SH-SY5Y (cell line): ENCODE results near the gene MCF2L2.

Source experiments
- GATA2 ChIP-seq: IDR thresholded peaks from 2 replicates; pipeline ENCODE4 v1.6.1; 2011; ENCODE audit warnings: mild to moderate bottlenecking, low read depth, low read length
- GATA3 ChIP-seq: IDR thresholded peaks from 2 replicates; pipeline ENCODE4 v1.6.1; 2011; ENCODE audit warnings: low read depth, mild to moderate bottlenecking, low read length, moderate library complexity

MCF2L2 gene

DNA sequence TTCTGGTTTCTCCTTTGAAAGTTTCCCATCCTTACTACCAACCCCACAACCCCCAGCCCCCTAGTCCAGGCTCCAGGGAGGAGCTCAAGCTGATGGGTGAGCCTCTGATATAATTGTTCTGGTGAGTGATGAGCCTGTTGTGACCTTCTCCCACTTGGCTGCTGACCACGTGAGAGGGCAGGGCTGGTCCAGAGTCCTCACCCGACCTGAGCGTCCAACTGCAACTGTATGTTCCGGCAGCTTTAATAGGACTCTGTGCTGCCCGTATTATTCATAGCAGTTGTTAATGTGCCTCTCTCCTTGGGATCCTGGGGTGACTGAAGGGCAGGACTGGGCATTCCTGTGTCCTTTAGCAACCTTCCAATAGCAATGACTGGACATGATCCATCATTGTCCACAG lies 119.1 kb downstream of the MCF2L2 start:
- TF ChIP-seq GATA3, result no peak

DNA sequence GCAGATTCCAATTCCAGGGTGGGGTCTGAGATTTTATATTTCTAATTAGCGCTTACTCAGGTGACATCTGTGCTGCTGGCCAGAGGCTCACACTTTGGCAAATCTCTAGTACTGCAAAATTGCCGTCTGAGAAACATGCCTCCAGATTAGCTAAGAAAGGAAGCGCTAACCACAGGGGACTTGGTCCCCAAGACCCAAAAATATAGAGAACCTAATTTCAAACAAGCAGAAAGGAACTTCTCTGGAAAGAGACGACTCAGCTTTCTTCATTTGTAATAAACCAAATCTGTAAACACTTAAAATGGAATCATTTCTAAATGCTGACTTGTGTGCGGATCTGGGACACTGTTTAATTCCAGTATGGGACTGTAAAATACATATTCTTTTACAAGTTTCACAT lies 119.7 kb downstream of the MCF2L2 start:
- TF ChIP-seq GATA3 (no peak), GATA2 (no peak)

DNA sequence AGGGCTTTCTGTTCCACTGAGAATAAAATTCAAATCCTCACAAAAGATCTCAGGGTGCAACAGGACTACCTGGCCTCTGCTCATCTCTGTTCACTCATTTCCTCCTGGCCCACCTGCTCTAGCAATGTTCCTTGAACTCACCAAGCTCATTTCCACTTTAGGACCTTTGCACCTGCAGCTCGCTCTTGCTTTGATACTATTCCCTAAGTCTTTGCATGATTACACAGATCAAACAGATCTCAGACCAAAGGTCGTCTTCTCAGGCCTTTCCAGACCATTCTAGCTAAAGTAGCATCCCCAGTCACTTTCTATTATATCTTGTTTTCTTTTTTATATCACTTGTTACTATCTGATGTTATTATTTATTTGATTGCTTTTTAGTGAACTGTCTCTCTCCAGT lies 120.7 kb downstream of the MCF2L2 start:
- no peak for TF ChIP-seq GATA3
- TF ChIP-seq GATA2, result no peak

DNA sequence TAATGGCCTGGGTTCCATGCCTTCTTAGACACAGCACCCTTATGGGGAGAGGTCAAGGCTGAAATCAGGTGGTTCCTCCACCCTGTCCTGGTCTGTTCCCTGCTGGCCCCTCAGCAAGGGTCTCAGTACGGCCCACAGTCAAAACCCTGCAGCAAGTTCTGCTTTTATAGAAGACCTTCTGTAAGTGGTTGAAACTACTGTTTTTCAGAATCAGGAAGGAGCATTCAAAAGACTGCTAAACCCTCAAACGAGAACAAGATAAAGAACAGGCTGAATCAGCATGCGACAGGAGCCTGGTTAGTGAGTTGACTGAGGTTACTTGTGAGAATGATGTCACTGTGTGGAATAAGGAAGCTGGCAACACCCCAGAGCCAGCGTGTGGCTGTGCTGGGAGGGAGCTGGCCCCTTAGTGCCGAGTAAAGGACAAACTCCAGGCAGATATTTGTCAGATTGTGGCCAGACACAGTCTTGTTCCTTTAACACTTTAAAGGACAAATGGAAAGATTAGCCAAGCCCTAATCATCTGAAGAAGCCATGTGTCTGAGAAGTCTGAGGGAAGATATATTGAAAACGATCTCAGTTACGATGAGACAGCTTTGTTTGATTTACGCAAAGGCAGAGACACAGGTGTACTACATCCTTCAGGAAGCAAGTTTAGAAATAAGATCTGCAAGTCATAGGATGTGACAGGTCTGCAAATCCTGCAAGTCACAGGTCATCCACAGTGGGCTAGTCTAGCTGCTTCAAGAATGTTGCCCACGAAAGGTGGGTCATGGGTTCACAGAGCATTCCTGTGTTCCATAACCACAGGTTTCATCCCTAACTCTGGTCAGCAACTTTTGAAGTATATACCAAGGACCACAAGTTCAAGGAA lies 121.4 kb downstream of the MCF2L2 start:
- TF ChIP-seq GATA3, result no peak
- no peak for TF ChIP-seq GATA2

DNA sequence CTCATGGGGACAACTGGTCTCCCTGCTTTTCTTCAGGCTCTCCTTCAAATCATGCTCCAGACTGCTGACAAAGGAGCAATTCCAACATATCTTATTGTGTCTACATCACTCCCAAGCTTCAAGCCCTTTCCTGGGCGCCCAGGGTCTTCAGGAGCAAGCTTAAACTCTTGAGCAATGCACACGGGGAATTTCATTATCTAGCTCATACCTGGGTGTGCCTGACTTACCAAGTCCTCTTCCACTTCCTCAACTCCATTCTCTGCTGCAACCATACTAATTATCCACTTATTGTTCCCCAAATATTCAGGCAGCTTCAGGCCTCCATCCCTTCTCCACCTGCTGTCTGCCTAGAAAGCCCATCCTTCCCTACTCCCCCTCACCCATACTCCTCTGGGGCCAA lies 124.7 kb downstream of the MCF2L2 start:
- TF ChIP-seq GATA2, result no peak
- TF ChIP-seq GATA3, result no peak

DNA sequence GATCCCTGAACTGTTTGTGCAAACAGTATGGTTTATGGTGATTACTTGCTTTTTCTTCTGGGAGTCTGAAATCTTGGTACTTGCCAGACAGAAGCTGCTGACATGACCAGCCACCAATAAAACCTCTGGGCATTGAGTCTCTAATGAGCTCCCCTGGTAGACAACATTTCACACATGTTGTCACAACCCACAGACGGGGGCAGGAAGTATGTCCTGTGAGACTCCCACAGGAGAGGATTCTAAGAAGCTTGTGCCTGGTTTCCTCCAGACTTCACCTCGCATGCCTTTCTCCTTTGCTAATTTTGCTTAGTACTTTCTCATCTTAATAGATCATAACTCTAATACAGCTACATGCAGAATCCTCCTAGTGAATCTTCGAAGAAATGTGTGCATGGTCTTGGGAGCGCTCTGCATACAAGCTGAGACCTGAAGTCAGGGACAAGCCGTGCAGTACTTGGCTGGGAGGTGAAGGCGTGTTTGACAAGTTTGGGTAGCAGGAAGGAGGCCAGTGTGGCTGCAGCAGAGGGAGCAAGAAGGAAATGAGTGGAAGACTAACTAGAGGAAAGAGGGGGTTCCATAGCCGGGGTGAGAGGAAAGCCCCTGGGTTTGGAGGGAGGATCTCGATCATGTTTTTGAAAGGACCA lies 126.4 kb downstream of the MCF2L2 start:
- TF ChIP-seq GATA3 (no peak), GATA2 (no peak)

DNA sequence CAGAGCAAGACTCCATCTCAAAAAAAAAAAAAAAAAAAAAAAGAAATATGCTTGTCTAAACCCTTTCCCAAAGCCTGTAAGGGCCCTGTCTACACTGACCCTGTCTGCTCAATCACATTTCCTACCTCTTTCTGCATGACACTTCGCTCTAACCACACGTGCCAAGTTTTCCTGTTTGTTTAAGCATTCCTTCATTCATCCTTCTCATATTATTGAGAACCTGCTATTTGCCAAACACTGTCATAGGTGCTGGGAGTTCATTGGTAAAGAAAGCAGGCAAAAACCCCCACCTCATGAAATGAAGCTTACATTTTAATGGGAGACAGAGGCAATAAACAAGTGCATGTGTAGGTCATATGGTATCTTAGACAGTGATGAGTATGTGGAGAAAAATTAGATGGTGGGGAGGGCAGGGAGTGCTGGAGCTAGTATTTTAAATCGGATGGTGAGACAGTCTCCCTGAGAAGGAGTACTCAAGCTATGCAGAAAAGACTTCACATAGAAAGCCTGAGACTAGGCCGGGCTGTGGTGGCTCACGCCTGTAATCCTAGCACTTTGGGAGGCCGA lies 127.3 kb downstream of the MCF2L2 start:
- TF ChIP-seq GATA2, result no peak
- no peak for TF ChIP-seq GATA3

DNA sequence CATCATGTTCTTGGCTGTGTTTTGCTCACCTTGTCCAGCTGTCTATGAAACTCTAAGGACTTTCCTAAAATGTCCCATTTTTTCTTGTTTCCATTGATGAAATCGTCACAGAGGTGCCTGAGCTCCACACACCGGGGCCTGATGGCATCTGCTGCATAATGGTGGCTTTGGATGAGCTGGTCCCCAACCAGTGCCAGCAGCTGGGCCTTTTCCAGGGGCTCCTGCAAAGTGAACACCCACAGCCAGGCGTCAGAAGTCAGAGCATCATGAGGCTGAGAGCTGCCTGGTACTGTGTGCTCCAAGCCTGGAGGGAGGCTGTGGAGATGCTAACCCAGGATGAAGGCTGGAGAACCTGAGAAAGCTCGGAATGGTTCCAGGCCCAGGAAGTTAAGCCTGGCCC lies 128.4 kb downstream of the MCF2L2 start:
- no peak for TF ChIP-seq GATA3
- no peak for TF ChIP-seq GATA2

DNA sequence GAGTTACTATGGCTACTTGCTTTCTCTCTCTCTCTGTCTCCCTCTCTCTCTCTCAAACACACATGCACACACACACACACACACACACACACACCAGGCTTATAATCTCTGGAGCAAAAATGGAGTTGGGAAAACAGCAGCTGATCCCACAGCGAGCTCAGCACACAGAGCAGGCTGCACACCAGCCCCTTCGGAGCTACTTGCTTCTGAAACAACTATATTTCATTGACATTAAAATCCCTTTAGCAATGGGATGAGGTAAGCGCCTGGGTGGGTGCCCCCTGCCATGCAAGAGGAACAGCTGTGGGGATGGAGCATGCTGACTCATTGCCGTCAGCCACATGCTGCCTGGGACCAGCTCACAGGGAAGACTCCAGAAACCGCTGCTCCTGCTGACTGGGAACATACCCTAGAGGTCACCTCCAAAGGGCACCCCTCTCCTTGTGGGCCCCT lies 129.7 kb downstream of the MCF2L2 start:
- TF ChIP-seq GATA2 (no peak), GATA3 (no peak)

DNA sequence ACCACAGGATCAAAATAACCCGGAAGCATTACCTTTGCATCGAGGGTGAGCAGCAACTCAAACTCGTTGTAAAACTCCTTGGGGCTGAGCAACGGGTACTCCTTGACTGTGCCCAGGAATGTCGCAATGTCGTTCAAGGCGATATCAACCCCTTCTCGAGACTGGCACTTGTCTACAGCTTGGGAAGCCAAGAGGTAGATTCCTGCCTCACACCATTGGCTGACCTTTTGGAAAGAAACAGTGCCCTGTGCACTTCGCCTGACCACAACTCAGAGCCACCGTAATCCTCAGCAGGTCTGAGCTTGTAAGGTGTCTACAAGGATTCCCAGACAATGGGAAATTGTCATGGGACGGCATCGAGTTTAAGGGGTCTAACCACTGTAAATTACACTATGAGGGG lies 131.5 kb downstream of the MCF2L2 start:
- no peak for TF ChIP-seq GATA2
- TF ChIP-seq GATA3, result no peak

DNA sequence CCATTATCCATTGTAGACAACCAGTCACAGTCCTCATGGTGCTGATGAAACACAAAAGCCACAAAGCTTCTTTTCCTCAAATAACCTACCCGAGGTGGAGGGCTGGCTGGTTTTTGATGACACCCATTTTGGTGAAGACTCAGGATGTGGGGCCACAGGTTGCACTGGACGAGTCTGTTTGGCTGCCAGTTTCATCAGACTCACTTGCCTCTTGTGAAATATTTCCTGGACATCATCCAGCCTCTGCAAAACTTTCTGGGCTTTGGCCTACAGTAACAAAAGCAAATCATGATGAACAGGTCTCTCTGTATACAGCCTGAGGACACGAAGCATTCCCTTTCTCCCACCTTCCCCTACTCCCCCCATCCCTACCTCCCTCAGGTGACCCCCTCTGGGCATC lies 133.2 kb downstream of the MCF2L2 start:
- TF ChIP-seq GATA3, result no peak
- no peak for TF ChIP-seq GATA2

DNA sequence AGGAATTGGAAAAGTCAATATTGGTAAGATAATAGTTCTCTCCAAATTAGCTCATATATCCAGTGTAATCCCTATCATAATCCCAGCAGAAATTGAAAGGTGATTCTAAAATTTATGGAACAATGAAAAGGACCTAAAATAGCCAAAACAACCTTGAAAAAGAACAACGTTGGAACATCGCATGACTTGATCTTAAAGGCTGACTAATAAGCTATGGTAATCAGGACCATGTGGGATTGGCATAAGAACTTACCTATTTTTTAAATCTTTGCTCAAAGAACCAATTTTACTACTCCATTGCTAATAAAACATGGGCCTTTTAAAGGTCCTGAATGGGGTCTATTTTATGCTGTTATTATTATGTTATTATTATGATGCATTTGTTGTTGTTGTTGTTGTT lies 134.5 kb downstream of the MCF2L2 start:
- TF ChIP-seq GATA2 (no peak), GATA3 (no peak)

DNA sequence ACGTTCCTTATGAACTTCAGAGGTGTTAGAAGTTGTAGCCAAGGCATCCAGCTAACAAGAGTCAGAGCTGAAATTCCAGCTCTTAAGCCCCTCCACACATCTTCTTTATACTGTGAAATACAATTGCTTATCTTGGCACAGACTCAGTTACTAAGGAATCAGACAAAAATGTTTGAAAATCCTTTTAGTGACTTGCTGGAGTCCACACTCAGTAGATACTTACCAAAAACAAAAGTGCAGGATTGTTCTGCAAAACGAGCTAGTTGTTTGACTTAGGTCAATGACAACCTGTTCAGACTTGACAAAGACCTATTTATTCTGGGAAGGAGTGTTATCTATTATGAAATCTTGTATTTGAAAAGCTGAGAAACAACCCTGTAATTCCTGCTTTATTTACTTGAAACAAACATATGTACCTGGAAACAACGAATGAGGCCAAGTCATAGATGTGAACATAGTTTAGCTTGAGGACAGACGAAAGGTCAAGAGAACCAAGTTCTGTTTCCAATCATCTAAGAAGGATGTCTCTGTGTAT lies 136.9 kb downstream of the MCF2L2 start:
- TF ChIP-seq GATA3 (no peak), GATA2 (no peak)

DNA sequence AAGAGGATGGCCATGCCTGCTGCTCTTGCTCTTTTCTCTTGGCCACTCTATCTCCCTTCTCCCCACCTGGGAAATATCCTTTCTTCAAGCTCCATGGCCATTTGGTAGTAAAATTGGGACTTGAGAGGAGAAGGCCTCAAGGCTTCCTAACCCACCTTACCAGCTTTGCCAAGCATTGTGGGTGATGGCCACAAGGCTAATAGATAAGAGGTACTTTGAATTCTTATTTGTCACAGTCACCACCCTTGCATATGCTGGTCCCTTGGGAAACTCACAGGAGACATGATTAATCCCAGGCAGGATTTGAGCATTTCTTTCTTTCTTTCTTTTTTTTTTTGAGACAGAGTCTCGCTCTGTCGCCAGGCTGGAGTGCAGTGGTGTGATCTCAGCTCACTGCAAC lies 138.2 kb downstream of the MCF2L2 start:
- TF ChIP-seq GATA3 (no peak), GATA2 (no peak)
